ENCODE data around the gene PGS1. TPM values are rescaled to one million over a fixed set of nuclear protein-coding genes. Genes with fewer than 3 reads are reported as not detected.

Gene PGS1
- total RNA-seq, 1 donor from 2014 or later: 45.2 TPM

GRCh38 chr17:78399028-78399692, 20.7 kb downstream of the PGS1 start:
- H3K79me2 ChIP-seq (ENCODE audit: low read depth): peaks cover 30% of the 10 kb centered on the region
- H3K4me1 Mint-ChIP-seq: no peaks in the 10 kb centered on the region
- no peak for TF ChIP-seq EZH2phosphoT487 (IDR thresholded peaks at IDR 0.05)
- TF ChIP-seq, protein P1, sequence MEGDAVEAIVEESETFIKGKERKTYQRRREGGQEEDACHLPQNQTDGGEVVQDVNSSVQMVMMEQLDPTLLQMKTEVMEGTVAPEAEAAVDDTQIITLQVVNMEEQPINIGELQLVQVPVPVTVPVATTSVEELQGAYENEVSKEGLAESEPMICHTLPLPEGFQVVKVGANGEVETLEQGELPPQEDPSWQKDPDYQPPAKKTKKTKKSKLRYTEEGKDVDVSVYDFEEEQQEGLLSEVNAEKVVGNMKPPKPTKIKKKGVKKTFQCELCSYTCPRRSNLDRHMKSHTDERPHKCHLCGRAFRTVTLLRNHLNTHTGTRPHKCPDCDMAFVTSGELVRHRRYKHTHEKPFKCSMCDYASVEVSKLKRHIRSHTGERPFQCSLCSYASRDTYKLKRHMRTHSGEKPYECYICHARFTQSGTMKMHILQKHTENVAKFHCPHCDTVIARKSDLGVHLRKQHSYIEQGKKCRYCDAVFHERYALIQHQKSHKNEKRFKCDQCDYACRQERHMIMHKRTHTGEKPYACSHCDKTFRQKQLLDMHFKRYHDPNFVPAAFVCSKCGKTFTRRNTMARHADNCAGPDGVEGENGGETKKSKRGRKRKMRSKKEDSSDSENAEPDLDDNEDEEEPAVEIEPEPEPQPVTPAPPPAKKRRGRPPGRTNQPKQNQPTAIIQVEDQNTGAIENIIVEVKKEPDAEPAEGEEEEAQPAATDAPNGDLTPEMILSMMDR (IDR thresholded peaks at IDR 0.05): no peak
- no peak for TF ChIP-seq EZH2 (IDR thresholded peaks at IDR 0.05)
- no peak overlapping the region for H3K4me3 ChIP-seq
- H3K36me3 Mint-ChIP-seq: peaks cover 38% of the 10 kb centered on the region
- H3F3A ChIP-seq (ENCODE audit: low read depth): no peaks in the 10 kb centered on the region
- no peak overlapping the region for H3K27ac ChIP-seq
- H3K36me3 ChIP-seq: no peaks in the 10 kb centered on the region
- peaks cover 17% of the 10 kb centered on the region for H4K20me1 ChIP-seq (ENCODE audit: low read depth)
- H3K9me3 ChIP-seq (ENCODE audit: low read depth): no peaks in the 10 kb centered on the region
- no peak overlapping the region for H3K27ac Mint-ChIP-seq
- no peak overlapping the region for H3K9ac ChIP-seq
- H3K9me3 Mint-ChIP-seq: no peaks in the 10 kb centered on the region
- DNase-seq (ENCODE audit: low spot score): no peak
- no peak overlapping the region for H2AFZ ChIP-seq (replicated peaks)
- H3K27me3 Mint-ChIP-seq (ENCODE audit: insufficient read depth, low read depth): peaks cover 2% of the 10 kb centered on the region
- no peaks in the 10 kb centered on the region for H3K27me3 ChIP-seq
- no peak overlapping the region for H3K4me2 ChIP-seq
- H3K4me3 Mint-ChIP-seq: no peak overlapping the region
- H3K4me1 ChIP-seq: no peaks in the 10 kb centered on the region

- Mint-ChIP-seq H3K4me3 (no peak overlapping the region), H3K9me3 (no peaks in the 10 kb centered on the region), H3K36me3 (peaks cover 38% of the 10 kb centered on the region), H3K4me1 (no peaks in the 10 kb centered on the region), H3K27ac (no peak overlapping the region), H3K27me3 (ENCODE audit: insufficient read depth, low read depth) (peaks cover 4% of the 10 kb centered on the region)
- Histone ChIP-seq H3K4me3 (no peak overlapping the region), H3F3A (ENCODE audit: low read depth) (no peaks in the 10 kb centered on the region), H4K20me1 (ENCODE audit: low read depth) (peaks cover 11% of the 10 kb centered on the region), H3K27ac (no peak overlapping the region), H3K36me3 (no peaks in the 10 kb centered on the region), H2AFZ (replicated peaks) (no peak overlapping the region), H3K9ac (no peak overlapping the region), H3K27me3 (no peaks in the 10 kb centered on the region), H3K4me2 (no peak overlapping the region), H3K79me2 (ENCODE audit: low read depth) (peaks cover 25% of the 10 kb centered on the region), H3K4me1 (no peaks in the 10 kb centered on the region), H3K9me3 (ENCODE audit: low read depth) (no peaks in the 10 kb centered on the region)
- no peak for DNase-seq (ENCODE audit: low spot score)
- TF ChIP-seq EZH2phosphoT487 (IDR thresholded peaks at IDR 0.05) (no peak), EZH2 (IDR thresholded peaks at IDR 0.05) (no peak)
- TF ChIP-seq, protein P1 (IDR thresholded peaks at IDR 0.05): no peak
Measured at GRCh38 chr17:78399693-78400144, 21.3 kb downstream of the PGS1 start.

DNA sequence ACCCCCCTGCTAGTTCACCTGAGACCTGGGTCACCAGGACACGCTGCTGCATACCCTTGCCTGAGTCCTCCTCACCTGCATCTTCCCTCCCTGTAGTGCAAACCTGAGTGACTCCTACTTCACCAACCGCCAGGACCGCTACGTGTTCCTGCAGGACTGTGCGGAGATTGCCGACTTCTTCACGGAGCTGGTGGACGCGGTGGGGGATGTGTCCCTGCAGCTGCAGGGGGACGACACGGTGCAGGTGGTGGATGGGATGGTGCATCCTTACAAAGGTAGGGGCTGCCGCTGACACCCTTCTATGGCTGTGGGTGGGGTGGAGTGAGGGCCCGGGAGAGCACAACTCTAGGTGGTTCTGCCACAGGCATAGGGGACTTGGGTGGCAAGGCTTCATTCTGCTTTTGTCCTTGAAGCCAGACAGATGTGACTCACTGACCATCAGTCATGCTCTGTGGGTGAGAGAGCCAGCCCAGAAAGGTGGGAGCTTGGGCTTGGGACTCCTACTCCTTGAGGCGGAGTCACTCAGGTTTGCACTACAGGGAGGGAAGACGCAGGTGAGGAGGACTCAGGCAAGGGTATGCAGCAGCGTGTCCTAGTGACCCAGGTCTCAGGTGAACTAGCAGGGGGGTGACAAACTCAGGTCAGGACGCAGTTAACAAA, 22.3 kb downstream of the PGS1 start:
- Mint-ChIP-seq H3K4me1 (no peaks in the 10 kb centered on the region), H3K27ac (no peak overlapping the region), H3K4me3 (no peak overlapping the region), H3K9me3 (no peaks in the 10 kb centered on the region), H3K36me3 (peaks cover 39% of the 10 kb centered on the region), H3K27me3 (ENCODE audit: insufficient read depth, low read depth) (peaks cover 4% of the 10 kb centered on the region)
- TF ChIP-seq, protein P1 (IDR thresholded peaks at IDR 0.05): no peak
- TF ChIP-seq EZH2phosphoT487 (IDR thresholded peaks at IDR 0.05) (no peak), EZH2 (IDR thresholded peaks at IDR 0.05) (no peak)
- no peak overlapping the region for H3K27ac ChIP-seq
- H3K4me3 ChIP-seq: no peak overlapping the region
- H4K20me1 ChIP-seq (ENCODE audit: low read depth): peaks cover 1% of the 10 kb centered on the region
- H3K9ac ChIP-seq: no peak overlapping the region
- no peak overlapping the region for H3K4me2 ChIP-seq
- no peaks in the 10 kb centered on the region for H3K9me3 ChIP-seq (ENCODE audit: low read depth)
- H2AFZ ChIP-seq (replicated peaks): no peak overlapping the region
- no peaks in the 10 kb centered on the region for H3K27me3 ChIP-seq
- no peaks in the 10 kb centered on the region for H3K4me1 ChIP-seq
- H3F3A ChIP-seq (ENCODE audit: low read depth): no peaks in the 10 kb centered on the region
- no peaks in the 10 kb centered on the region for H3K36me3 ChIP-seq
- no peak for DNase-seq (ENCODE audit: low spot score)
- peaks cover 23% of the 10 kb centered on the region for H3K79me2 ChIP-seq (ENCODE audit: low read depth)
